Measurements from ENCODE around the gene NPIPA7.
"Not testable (repeated sequence)": the region's sequence is repeated elsewhere in the genome, so short reads cannot be mapped to it uniquely, and the experiment has no call there.

Gene NPIPA7

DNA sequence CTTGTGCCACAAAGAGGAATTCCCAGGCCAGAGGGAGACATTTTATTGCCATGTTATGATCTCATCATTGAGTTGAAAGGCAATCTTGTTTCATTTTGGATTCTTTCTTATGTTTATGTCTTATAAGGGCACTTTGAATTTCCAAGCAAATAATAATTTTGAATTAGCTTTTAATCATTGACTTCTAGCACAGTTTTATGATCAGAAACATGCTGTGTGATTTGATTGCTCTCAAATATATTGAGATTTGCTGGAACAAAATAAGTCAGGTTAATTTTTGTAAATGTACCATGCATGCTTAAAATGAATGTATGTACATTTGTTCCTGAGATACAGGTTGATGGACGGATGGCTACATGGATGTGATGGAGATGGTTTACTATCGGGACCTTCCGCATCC, at the start of gene NPIPA7:
Gene NPIPA7, plus strand, starts transcription at position 301 of the 400 bp plus-strand sequence. CDS start 105 bp downstream, outside the sequence.
- not testable (repeated sequence) for H3K27ac Mint-ChIP-seq, H3K27me3 Mint-ChIP-seq, H3K9me3 Mint-ChIP-seq

DNA sequence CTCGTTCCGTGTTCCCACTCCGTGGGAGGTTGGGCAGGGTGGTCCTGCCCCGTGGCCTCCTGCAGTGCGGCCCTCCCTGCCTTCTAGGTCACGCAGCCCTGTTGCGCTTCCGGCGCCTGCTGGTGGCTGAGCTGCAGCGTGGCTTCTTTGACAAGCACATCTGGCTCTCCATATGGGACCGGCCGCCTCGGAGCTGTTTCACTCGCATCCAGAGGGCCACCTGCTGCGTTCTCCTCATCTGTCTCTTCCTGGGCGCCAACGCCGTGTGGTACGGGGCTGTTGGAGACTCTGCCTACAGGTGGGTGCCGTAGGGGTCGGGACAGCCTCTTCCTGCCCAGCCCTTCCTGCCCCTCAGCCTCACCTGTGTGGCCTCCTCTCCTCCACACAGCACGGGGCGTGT, 47.5 kb upstream of the NPIPA7 start:
- H3K27ac Mint-ChIP-seq, H3K36me3 Mint-ChIP-seq, H3K27me3 Mint-ChIP-seq, H3K9me3 Mint-ChIP-seq, H3K4me1 Mint-ChIP-seq, H3K4me3 Mint-ChIP-seq: not testable (repeated sequence)

More for the DNA sequence above, at the start of gene NPIPA7:
- not testable (repeated sequence) for H3K36me3 Mint-ChIP-seq, H3K4me1 Mint-ChIP-seq, H3K4me3 Mint-ChIP-seq

DNA sequence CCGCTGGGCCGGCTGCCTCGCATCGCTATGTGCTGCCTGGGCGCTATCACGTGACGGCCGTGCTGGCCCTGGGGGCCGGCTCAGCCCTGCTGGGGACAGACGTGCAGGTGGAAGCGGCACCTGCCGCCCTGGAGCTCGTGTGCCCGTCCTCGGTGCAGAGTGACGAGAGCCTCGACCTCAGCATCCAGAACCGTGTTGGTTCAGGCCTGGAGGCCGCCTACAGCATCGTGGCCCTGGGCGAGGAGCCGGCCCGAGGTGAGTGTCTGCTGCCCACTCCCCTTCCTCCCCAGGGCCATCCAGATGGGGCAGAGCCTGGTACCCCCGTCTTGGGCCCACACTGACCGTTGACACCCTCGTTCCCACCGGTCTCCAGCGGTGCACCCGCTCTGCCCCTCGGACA, 21.4 kb upstream of the NPIPA7 start:
- not testable (repeated sequence) for H3K9me3 Mint-ChIP-seq, H3K4me1 Mint-ChIP-seq, H3K36me3 Mint-ChIP-seq, H3K27ac Mint-ChIP-seq, H3K27me3 Mint-ChIP-seq, H3K4me3 Mint-ChIP-seq

DNA sequence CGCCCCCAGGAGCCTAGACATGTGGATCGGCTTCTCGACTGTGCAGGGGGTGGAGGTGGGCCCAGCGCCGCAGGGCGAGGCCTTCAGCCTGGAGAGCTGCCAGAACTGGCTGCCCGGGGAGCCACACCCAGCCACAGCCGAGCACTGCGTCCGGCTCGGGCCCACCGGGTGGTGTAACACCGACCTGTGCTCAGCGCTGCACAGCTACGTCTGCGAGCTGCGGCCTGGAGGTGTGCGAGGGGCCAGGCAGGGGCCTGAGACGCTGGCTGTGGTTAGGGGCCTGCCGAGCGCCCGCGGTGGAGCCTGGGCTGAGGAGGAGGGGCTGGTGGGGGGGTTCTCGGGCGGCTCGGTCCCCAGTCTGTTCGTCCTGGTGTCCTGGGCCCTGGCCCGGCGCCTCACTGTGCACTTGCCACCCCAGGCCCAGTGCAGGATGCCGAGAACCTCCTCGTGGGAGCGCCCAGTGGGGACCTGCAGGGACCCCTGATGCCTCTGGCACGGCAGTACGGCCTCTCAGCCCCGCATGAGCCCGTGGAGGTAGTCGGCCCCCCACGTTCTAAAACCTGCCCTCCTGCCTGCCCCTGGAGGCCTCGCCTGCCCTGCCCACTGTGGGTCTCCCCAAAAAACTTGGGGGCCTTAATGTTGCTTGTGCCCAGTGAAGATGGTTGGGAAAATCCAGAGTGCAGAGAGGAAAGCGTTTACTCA, 20.2 kb upstream of the NPIPA7 start:
- not testable (repeated sequence) for H3K4me1 Mint-ChIP-seq, H3K4me3 Mint-ChIP-seq, H3K9me3 Mint-ChIP-seq, H3K27me3 Mint-ChIP-seq, H3K27ac Mint-ChIP-seq, H3K36me3 Mint-ChIP-seq

- H3K36me3 Mint-ChIP-seq, H3K4me3 Mint-ChIP-seq, H3K27ac Mint-ChIP-seq, H3K4me1 Mint-ChIP-seq, H3K9me3 Mint-ChIP-seq, H3K27me3 Mint-ChIP-seq: not testable (repeated sequence)
These were observed 15.3 kb upstream of the NPIPA7 start for GRCh38 chr16:16363595-16363994.

GRCh38 chr16:16364100-16364499, 14.8 kb upstream of the NPIPA7 start:
- not testable (repeated sequence) for H3K27me3 Mint-ChIP-seq, H3K36me3 Mint-ChIP-seq, H3K9me3 Mint-ChIP-seq, H3K4me1 Mint-ChIP-seq, H3K4me3 Mint-ChIP-seq, H3K27ac Mint-ChIP-seq

DNA sequence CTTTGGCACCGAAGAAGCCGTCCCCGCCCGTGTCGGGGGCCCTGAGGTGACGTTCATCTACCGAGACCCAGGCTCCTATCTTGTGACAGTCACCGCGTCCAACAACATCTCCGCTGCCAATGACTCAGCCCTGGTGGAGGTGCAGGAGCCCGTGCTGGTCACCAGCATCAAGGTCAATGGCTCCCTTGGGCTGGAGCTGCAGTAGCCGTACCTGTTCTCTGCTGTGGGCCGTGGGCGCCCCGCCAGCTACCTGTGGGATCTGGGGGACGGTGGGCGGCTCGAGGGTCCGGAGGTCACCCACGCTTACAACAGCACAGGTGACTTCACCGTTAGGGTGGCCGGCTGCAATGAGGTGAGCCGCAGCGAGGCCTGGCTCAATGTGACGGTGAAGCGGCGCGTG, 14.2 kb upstream of the NPIPA7 start:
- not testable (repeated sequence) for H3K9me3 Mint-ChIP-seq, H3K27ac Mint-ChIP-seq, H3K36me3 Mint-ChIP-seq, H3K27me3 Mint-ChIP-seq, H3K4me1 Mint-ChIP-seq, H3K4me3 Mint-ChIP-seq

GRCh38 chr16:16365319-16365718, 13.6 kb upstream of the NPIPA7 start:
- not testable (repeated sequence) for H3K4me1 Mint-ChIP-seq, H3K36me3 Mint-ChIP-seq, H3K27me3 Mint-ChIP-seq, H3K4me3 Mint-ChIP-seq, H3K9me3 Mint-ChIP-seq, H3K27ac Mint-ChIP-seq

DNA sequence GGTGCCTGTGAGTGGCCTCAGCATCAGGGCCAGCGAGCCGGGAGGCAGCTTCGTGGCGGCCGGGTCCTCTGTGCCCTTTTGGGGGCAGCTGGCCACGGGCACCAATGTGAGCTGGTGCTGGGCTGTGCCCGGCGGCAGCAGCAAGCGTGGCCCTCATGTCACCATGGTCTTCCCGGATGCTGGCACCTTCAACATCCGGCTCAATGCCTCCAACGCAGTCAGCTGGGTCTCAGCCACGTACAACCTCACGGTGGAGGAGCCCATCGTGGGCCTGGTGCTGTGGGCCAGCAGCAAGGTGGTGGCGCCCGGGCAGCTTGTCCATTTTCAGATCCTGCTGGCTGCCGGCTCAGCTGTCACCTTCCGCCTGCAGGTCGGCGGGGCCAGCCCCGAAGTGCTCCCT, 13.1 kb upstream of the NPIPA7 start:
- H3K36me3 Mint-ChIP-seq, H3K4me3 Mint-ChIP-seq, H3K27me3 Mint-ChIP-seq, H3K4me1 Mint-ChIP-seq, H3K9me3 Mint-ChIP-seq, H3K27ac Mint-ChIP-seq: not testable (repeated sequence)

DNA sequence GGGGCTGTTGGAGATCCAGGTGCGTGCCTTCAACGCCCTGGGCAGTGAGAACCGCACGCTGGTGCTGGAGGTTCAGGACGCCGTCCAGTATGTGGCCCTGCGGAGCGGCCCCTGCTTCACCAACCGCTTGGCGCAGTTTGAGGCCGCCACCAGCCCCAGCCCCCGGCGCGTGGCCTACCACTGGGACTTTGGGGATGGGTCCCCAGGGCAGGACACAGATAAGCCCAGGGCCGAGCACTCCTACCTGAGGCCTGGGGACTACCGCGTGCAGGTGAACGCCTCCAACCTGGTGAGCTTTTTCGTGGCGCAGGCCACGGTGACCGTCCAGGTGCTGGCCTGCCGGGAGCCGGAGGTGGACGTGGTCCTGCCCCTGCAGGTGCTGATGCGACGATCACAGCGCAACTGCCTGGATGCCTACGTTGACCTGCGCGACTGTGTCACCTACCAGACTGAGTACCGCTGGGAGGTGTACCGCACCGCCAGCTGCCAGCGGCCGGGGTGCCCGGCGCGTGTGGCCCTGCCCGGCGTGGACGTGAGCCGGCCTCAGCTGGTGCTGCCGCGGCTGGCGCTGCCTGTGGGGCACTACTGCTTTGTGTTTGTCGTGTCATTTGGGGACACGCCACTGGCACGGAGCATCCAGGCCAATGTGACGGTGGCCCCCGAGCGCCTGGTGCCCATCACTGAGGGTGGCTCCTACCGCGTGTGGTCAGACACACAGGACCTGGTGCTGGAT, 12.2 kb upstream of the NPIPA7 start:
- not testable (repeated sequence) for H3K4me1 Mint-ChIP-seq, H3K27me3 Mint-ChIP-seq, H3K9me3 Mint-ChIP-seq, H3K27ac Mint-ChIP-seq, H3K36me3 Mint-ChIP-seq, H3K4me3 Mint-ChIP-seq

GRCh38 chr16:16367285-16367628, 11.7 kb upstream of the NPIPA7 start:
- not testable (repeated sequence) for H3K27ac Mint-ChIP-seq, H3K4me1 Mint-ChIP-seq, H3K27me3 Mint-ChIP-seq, H3K36me3 Mint-ChIP-seq, H3K4me3 Mint-ChIP-seq, H3K9me3 Mint-ChIP-seq

DNA sequence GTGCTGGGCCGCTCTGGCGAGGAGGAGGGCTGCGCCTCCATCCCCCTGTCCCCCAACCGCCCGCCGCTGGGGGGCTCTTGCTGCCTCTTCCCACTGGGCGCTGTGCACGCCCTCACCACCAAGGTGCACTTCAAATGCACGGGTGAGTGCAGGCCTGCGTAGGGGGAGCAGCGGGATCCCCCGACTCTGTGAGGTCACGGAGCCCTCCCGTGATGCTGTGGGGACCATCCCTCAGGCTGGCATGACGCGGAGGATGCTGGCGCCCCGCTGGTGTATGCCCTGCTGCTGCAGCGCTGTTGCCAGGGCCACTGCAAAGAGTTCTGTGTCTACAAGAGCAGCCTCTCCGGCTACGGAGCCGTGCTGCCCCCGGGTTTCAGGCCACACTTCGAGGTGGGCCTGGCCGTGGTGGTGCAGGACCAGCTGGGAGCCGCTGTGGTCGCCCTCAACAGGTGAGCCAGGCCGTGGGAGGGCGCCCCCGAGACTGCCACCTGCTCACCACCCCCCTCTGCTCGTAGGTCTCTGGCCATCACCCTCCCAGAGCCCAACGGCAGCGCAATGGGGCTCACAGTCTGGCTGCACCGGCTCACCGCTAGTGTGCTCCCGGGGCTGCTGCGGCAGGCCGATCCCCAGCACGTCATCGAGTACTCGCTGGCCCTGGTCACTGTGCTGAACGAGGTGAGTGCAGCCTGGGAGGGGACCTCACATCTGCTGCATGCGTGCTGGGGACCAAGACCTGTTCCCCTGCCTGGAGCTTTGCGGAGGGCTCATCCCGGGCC, 9.7 kb upstream of the NPIPA7 start:
- not testable (repeated sequence) for H3K4me3 Mint-ChIP-seq, H3K36me3 Mint-ChIP-seq, H3K27me3 Mint-ChIP-seq, H3K4me1 Mint-ChIP-seq, H3K9me3 Mint-ChIP-seq, H3K27ac Mint-ChIP-seq

DNA sequence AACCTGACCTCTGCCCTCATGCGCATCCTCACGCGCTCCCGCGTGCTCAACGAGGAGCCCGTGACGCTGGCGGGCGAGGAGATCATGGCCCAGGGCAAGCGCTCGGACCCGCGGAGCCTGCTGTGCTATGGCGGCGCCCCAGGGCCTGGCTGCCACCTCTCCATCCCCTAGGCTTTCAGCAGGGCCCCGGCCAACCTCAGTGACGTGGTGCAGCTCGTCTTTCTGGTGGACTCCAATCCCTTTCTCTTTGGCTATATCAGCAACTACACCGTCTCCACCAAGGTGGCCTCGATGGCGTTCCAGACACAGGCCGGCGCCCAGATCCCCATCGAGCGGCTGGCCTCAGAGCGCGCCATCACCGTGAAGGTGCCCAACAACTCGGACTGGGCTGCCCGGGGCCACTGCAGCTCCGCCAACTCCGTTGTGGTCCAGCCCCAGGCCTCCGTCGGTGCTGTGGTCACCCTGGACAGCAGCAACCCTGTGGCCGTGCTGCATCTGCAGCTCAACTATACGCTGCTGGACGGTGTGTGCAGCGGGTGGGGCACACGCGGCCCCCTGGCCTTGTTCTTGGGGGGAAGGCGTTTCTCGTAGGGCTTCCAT, 7.7 kb upstream of the NPIPA7 start:
- H3K4me3 Mint-ChIP-seq, H3K27ac Mint-ChIP-seq, H3K9me3 Mint-ChIP-seq, H3K36me3 Mint-ChIP-seq, H3K4me1 Mint-ChIP-seq, H3K27me3 Mint-ChIP-seq: not testable (repeated sequence)

GRCh38 chr16:16374192-16374591, 4.7 kb upstream of the NPIPA7 start:
- not testable (repeated sequence) for H3K4me1 Mint-ChIP-seq, H3K9me3 Mint-ChIP-seq, H3K27me3 Mint-ChIP-seq, H3K4me3 Mint-ChIP-seq, H3K27ac Mint-ChIP-seq, H3K36me3 Mint-ChIP-seq

DNA sequence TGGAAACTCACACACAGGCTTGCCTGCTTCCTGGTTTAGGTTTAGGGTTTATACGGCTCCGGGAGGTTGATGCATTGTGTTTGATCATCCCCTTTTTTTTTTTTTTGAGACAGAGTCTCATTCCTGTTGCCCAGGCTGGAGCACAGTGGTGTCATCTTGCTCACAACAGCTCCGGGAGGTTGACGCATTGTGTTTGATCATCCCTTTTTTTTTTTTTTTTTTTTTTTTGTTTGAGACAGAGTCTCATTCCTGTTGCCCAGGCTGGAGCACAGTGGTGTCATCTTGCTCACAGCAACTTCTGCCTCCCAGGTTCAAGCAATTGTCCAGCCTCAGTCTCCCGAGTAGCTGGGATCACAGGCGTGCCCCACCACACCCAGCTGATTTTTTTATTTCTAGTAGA, 20.7 kb downstream of the NPIPA7 start:
- not testable (repeated sequence) for H3K9me3 Mint-ChIP-seq, H3K36me3 Mint-ChIP-seq, H3K4me3 Mint-ChIP-seq, H3K27me3 Mint-ChIP-seq, H3K27ac Mint-ChIP-seq, H3K4me1 Mint-ChIP-seq

DNA sequence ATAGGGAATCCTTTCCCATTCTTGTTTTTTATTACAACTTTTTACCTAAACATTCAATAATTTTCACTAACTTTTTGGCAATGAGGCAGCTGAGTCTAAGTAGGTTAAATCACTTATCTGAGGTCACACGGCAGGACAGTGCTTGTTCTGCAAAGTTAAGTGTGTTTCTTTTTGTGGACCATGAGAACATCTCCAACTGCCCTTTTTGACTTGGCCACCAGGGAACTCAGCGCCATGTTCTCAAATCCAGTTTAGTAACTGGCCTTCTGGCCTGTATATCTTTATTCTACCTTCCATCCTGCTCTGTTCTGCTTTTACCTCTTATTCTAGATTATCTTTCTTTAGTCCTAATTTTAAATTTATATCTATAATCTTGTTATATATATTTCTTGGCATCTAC, 23.4 kb downstream of the NPIPA7 start:
- H3K4me1 Mint-ChIP-seq, H3K27ac Mint-ChIP-seq, H3K36me3 Mint-ChIP-seq, H3K27me3 Mint-ChIP-seq, H3K9me3 Mint-ChIP-seq, H3K4me3 Mint-ChIP-seq: not testable (repeated sequence)

Measured in activated naive CD4-positive, alpha-beta T cell treated with anti-CD3 and anti-CD28 coated beads, Interleukin-2, amount 50 U/mL, for 24 hours (primary cell).